ENCODE results near the gene DEFB129.

GRCh38 chr20:263701-264100 is 36.6 kb downstream of the DEFB129 start:
- TF ChIP-seq POLR2A (IDR thresholded peaks at IDR 0.05; ENCODE audit: low read depth) (no peak), POLR2AphosphoS5 (IDR thresholded peaks at IDR 0.05) (no peak), EP300 (IDR thresholded peaks at IDR 0.05) (no peak)
- TF ChIP-seq, protein P1, sequence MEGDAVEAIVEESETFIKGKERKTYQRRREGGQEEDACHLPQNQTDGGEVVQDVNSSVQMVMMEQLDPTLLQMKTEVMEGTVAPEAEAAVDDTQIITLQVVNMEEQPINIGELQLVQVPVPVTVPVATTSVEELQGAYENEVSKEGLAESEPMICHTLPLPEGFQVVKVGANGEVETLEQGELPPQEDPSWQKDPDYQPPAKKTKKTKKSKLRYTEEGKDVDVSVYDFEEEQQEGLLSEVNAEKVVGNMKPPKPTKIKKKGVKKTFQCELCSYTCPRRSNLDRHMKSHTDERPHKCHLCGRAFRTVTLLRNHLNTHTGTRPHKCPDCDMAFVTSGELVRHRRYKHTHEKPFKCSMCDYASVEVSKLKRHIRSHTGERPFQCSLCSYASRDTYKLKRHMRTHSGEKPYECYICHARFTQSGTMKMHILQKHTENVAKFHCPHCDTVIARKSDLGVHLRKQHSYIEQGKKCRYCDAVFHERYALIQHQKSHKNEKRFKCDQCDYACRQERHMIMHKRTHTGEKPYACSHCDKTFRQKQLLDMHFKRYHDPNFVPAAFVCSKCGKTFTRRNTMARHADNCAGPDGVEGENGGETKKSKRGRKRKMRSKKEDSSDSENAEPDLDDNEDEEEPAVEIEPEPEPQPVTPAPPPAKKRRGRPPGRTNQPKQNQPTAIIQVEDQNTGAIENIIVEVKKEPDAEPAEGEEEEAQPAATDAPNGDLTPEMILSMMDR (IDR thresholded peaks at IDR 0.05): no peak
